ENCODE data around the gene IFI35.

- TF ChIP-seq CTCF (IDR thresholded peaks at IDR 0.05) (no peak), POLR2A (IDR thresholded peaks at IDR 0.05) (peak; percentile 28 to 78 (median 67))
These were observed 26.3 kb upstream of the IFI35 start, which contains the start of gene RUNDC1 for GRCh38 chr17:42980274-42980765.

Data from body of pancreas (tissue), 4 donors.